ENCODE data around the gene PSRC1. TPM values are rescaled to one million over a fixed set of nuclear protein-coding genes. Genes with fewer than 3 reads are reported as not detected.

PSRC1 gene
- polyA plus RNA-seq, 1 of the 3 experiments (the other 2 are of a cell fraction), result 19.4 TPM

GRCh38 chr1:109267743-109268300 lies 15.1 kb downstream of the PSRC1 start:
- CTCF ChIA-PET, result interaction anchor here (1.2 to 4.9 kb wide), 3 partner anchors 9 to 156 kb away, joined by 5 to 32 read pairs (median 5); partner anchors contain the start of gene SORT1
- Histone ChIP-seq H3K36me3 (replicated peaks in 1 of 2; ENCODE audit: control insufficient read depth in 1 of 2, insufficient read depth in 2 of 2, low read length in 1 of 2) (no peaks in the 10 kb centered on the region), H3K9me3 (no peaks in the 10 kb centered on the region), H3K27me3 (ENCODE audit: insufficient read depth) (no peaks in the 10 kb centered on the region), H2AFZ (ENCODE audit: low read depth) (no peak overlapping the region), H3K4me2 (no peak overlapping the region), H3K27ac (ENCODE audit: low read depth in 2 of 2, low read length in 1 of 2) (no peak overlapping the region; a peak in 1 of 4 replicates), H4K20me1 (ENCODE audit: insufficient read depth) (no peaks in the 10 kb centered on the region), H3F3A (replicated peaks; ENCODE audit: insufficient read depth) (no peaks in the 10 kb centered on the region), H3K9ac (no peak overlapping the region), H3K79me2 (ENCODE audit: insufficient read depth) (no peaks in the 10 kb centered on the region), H3K4me3 (ENCODE audit: low read depth in 2 of 2, low read length in 1 of 2) (no peak overlapping the region), H3K9me2 (no peaks in the 10 kb centered on the region), H3K4me1 (ENCODE audit: control insufficient read depth in 1 of 2, insufficient read depth in 2 of 2, low read depth in 1 of 2, low read length in 1 of 2) (peaks cover 0 to 9% of the 10 kb centered on the region in 2 experiments; a peak in 1 of 4 replicates)
- WGBS (ENCODE audit: low lambda C conversion rate), result 91% methylated on average over 12 of the region's 17 CpGs
- no peak for DNase-seq
- POLR2A ChIA-PET, result no interaction called here
- no peak for TF ChIP-seq TAF1 (IDR thresholded peaks at IDR 0.05; ENCODE audit: borderline replicate concordance, low read depth, low read length)
- no peak for TF ChIP-seq PBX3 (IDR thresholded peaks at IDR 0.05)
- no peak for TF ChIP-seq RAD21 (IDR thresholded peaks at IDR 0.05; ENCODE audit: low read length)
- TF ChIP-seq SMC3 (IDR thresholded peaks at IDR 0.05; ENCODE audit: low read depth, low read length), result no peak
- no peak for TF ChIP-seq YY1 (IDR thresholded peaks at IDR 0.05; ENCODE audit: low read depth)
- TF ChIP-seq MXI1 (IDR thresholded peaks at IDR 0.05; ENCODE audit: low read depth, low read length), result no peak
- no peak for TF ChIP-seq POLR2AphosphoS5 (IDR thresholded peaks at IDR 0.05; ENCODE audit: low read depth, low read length)
- TF ChIP-seq TEAD4 (IDR thresholded peaks at IDR 0.05; ENCODE audit: borderline replicate concordance, insufficient read depth), result no peak
- TF ChIP-seq USF2 (IDR thresholded peaks at IDR 0.05; ENCODE audit: borderline replicate concordance, low read depth, low read length), result no peak

GRCh38 chr1:109266965-109267364 lies 16.0 kb downstream of the PSRC1 start:
- Histone ChIP-seq H4K20me1 (ENCODE audit: insufficient read depth) (no peaks in the 10 kb centered on the region), H3K4me3 (ENCODE audit: low read depth in 2 of 2, low read length in 1 of 2) (no peak overlapping the region), H3K4me1 (ENCODE audit: control insufficient read depth in 1 of 2, insufficient read depth in 2 of 2, low read depth in 1 of 2, low read length in 1 of 2) (peaks cover 0 to 9% of the 10 kb centered on the region in 2 experiments; a peak in 1 of 4 replicates), H3F3A (replicated peaks; ENCODE audit: insufficient read depth) (no peaks in the 10 kb centered on the region), H2AFZ (ENCODE audit: low read depth) (no peak overlapping the region), H3K36me3 (replicated peaks in 1 of 2; ENCODE audit: control insufficient read depth in 1 of 2, insufficient read depth in 2 of 2, low read length in 1 of 2) (no peaks in the 10 kb centered on the region), H3K79me2 (ENCODE audit: insufficient read depth) (no peaks in the 10 kb centered on the region), H3K27ac (ENCODE audit: low read depth in 2 of 2, low read length in 1 of 2) (no peak overlapping the region), H3K27me3 (ENCODE audit: insufficient read depth) (no peaks in the 10 kb centered on the region), H3K9me3 (no peaks in the 10 kb centered on the region), H3K4me2 (no peak overlapping the region), H3K9me2 (no peaks in the 10 kb centered on the region), H3K9ac (no peak overlapping the region)
- no peak for TF ChIP-seq NFIC (IDR thresholded peaks at IDR 0.05; ENCODE audit: borderline replicate concordance)
- TF ChIP-seq TAF1 (IDR thresholded peaks at IDR 0.05; ENCODE audit: borderline replicate concordance, low read depth, low read length), result no peak
- no peak for TF ChIP-seq SMC3 (IDR thresholded peaks at IDR 0.05; ENCODE audit: low read depth, low read length)
- no peak for TF ChIP-seq POLR2AphosphoS5 (IDR thresholded peaks at IDR 0.05; ENCODE audit: low read depth, low read length)
- TF ChIP-seq RFX5 (IDR thresholded peaks at IDR 0.05; ENCODE audit: low read length), result no peak
- TF ChIP-seq CTCF (IDR thresholded peaks at IDR 0.05), result no peak
- TF ChIP-seq TCF12 (IDR thresholded peaks at IDR 0.05), result no peak
- TF ChIP-seq ZBTB33 (IDR thresholded peaks at IDR 0.05; ENCODE audit: borderline replicate concordance, low read depth), result no peak
- CTCF ChIA-PET, result interaction anchor here (1.0 to 4.9 kb wide), 2 partner anchors 24 to 132 kb away, joined by 3 to 32 read pairs; partner anchors contain the start of gene SORT1
- POLR2A ChIA-PET, result no interaction called here
- DNase-seq, result no peak
- WGBS (ENCODE audit: low lambda C conversion rate), result 81% methylated on average over 9 of the region's 11 CpGs

Data from SK-N-SH (cell line).